Ascending aorta (tissue), 2 donors: Measurements from ENCODE around the gene TJAP1. TPM values are rescaled to one million over a fixed set of nuclear protein-coding genes. Genes with fewer than 3 reads are reported as not detected.

Experiments
- DNase-seq, 2 donors: peaks; one replicate each; pipeline ENCODE4 v3.0.0-alpha.2; 2019; ENCODE audit warnings: low spot score in 2 of 2
- H3K27ac ChIP-seq, 2 donors: fragments of 200-600 bp; sonication (generic); one replicate each; pipeline ENCODE4 v1.5.1; 2016 to 2017; ENCODE audit warnings: mild to moderate bottlenecking in 1 of 2
- H3K27me3 ChIP-seq: fragments of 200-600 bp; sonication (generic); one replicate; pipeline ENCODE4 v1.5.1; 2017
- H3K36me3 ChIP-seq, 2 donors: fragments of 200-600 bp; sonication (generic); one replicate each; pipeline ENCODE4 v1.5.1; 2016
- H3K4me1 ChIP-seq, 2 donors: fragments of 200-600 bp; sonication (generic); one replicate each; pipeline ENCODE4 v1.5.1; 2016 to 2017; ENCODE audit warnings: mild to moderate bottlenecking in 1 of 2
- H3K4me3 ChIP-seq, 2 donors: fragments of 200-600 bp; sonication (generic); one replicate each; pipeline ENCODE4 v1.5.1; 2016 to 2017; ENCODE audit warnings: mild to moderate bottlenecking in 1 of 2
- H3K9me3 ChIP-seq, 2 donors: fragments of 200-600 bp; sonication (generic); one replicate each; pipeline ENCODE4 v1.5.1; 2016
- intact Hi-C: fragments of 100-400 bp; cut with DNase I; formaldehyde crosslinking; loops from one replicate; pipeline ENCODE4 v1.15.1; 2023
- total RNA-seq: library from RNA; depleted of rRNA; stranded (reverse); fragments of >200 nt; gene quantifications from one replicate; pipeline ENCODE4 v1.1.0, GENCODE V29; 2016
- TF ChIP-seq, protein P1 (sequence below), 3 experiments: fragments of 200-600 bp in 2 of 3; fragments of 450-650 bp in 1 of 3; sonication (generic) in 2 of 3; IDR thresholded peaks; one replicate each; pipeline ENCODE4 v1.5.1; 2016 to 2019; ENCODE audit warnings: antibody characterized with exemption in 3 of 3, mild to moderate bottlenecking in 1 of 3, moderate library complexity in 1 of 3

TJAP1 gene
- total RNA-seq, 1 donor from 2014 or later = 71.6 TPM

DNA sequence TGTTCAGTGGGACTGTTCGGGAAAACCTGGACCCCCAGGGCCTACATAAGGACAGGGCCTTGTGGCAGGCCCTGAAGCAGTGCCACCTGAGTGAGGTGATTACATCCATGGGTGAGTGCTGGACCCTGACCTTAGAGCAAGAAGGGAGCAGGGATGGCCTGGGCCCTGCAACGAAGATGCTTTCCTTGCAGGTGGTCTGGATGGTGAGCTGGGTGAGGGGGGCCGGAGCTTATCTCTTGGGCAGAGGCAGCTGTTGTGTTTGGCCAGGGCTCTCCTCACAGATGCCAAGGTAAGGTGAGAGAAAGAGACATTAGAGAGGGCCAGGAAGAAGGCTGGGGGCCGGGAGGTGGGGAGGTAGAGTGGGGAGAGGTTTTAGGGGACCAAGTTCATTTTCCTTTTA lies 28.5 kb upstream of the TJAP1 start:
- no peak overlapping the region for H3K4me3 ChIP-seq
- H3K4me1 ChIP-seq = no peaks in the 10 kb centered on the region
- no peak overlapping the region for H3K27ac ChIP-seq
- TF ChIP-seq, protein P1, sequence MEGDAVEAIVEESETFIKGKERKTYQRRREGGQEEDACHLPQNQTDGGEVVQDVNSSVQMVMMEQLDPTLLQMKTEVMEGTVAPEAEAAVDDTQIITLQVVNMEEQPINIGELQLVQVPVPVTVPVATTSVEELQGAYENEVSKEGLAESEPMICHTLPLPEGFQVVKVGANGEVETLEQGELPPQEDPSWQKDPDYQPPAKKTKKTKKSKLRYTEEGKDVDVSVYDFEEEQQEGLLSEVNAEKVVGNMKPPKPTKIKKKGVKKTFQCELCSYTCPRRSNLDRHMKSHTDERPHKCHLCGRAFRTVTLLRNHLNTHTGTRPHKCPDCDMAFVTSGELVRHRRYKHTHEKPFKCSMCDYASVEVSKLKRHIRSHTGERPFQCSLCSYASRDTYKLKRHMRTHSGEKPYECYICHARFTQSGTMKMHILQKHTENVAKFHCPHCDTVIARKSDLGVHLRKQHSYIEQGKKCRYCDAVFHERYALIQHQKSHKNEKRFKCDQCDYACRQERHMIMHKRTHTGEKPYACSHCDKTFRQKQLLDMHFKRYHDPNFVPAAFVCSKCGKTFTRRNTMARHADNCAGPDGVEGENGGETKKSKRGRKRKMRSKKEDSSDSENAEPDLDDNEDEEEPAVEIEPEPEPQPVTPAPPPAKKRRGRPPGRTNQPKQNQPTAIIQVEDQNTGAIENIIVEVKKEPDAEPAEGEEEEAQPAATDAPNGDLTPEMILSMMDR (IDR thresholded peaks at IDR 0.05) = no peak
- intact Hi-C loops = no loop called here
- H3K9me3 ChIP-seq = no peaks in the 10 kb centered on the region
- H3K36me3 ChIP-seq = peaks cover 57 to 79% of the 10 kb centered on the region in 2 donors
- no peaks in the 10 kb centered on the region for H3K27me3 ChIP-seq
- DNase-seq = no peak

DNA sequence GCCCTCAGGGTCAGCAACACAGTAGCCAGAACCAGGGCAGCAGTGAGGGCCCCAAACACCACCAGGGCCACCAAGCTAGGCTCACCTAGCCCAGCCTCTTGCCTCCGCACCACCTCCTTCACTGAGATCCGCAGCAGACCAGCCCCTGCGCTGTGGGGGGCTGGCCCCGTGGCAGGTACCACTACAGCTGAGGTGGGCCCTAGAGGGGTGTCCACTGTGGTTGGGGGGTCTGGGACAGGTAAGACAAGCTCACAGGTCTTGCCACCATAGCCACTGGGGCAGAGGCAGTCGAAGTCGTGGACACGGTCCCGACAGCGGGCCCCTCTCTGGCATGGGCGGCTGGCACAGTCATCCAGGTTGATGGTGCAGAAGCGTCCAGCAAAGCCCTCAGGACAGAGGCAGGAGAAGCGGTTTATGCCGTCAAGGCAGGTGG lies 26.7 kb upstream of the TJAP1 start:
- TF ChIP-seq, protein P1 (IDR thresholded peaks at IDR 0.05) = no peak
- Histone ChIP-seq H3K4me1 (peaks cover 0 to 7% of the 10 kb centered on the region in 2 donors), H3K36me3 (peaks cover 40 to 61% of the 10 kb centered on the region in 2 donors), H3K27me3 (peaks cover 2% of the 10 kb centered on the region), H3K9me3 (no peaks in the 10 kb centered on the region), H3K27ac (no peak overlapping the region), H3K4me3 (no peak overlapping the region)
- no peak for DNase-seq
- intact Hi-C loops = no loop called here

DNA sequence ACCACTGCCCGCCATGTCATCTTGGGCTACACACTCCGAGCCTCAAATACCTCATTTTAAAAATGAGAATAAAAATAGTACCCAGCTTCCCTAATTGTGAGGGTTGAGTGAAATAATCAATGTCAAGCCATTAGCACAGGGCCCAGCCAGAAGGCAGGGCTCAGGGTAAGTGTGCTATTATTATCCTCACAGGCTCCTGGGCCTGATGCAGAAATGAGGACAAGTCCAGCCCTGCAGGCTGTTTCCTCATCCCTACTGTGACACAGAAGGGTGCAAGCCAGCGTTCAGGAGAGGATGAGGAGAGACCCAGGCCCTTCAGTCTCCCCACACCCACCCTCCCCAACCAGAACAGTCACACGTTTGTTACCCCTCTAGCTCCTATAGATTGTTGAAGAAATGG lies 26.0 kb upstream of the TJAP1 start:
- Histone ChIP-seq H3K4me3 (no peak overlapping the region), H3K27ac (no peak overlapping the region), H3K4me1 (peaks cover 0 to 9% of the 10 kb centered on the region in 2 donors), H3K36me3 (peaks cover 34 to 55% of the 10 kb centered on the region in 2 donors), H3K9me3 (no peaks in the 10 kb centered on the region), H3K27me3 (peaks cover 5% of the 10 kb centered on the region)
- DNase-seq = no peak
- intact Hi-C loops = no loop called here
- TF ChIP-seq, protein P1 (IDR thresholded peaks at IDR 0.05) = no peak

DNA sequence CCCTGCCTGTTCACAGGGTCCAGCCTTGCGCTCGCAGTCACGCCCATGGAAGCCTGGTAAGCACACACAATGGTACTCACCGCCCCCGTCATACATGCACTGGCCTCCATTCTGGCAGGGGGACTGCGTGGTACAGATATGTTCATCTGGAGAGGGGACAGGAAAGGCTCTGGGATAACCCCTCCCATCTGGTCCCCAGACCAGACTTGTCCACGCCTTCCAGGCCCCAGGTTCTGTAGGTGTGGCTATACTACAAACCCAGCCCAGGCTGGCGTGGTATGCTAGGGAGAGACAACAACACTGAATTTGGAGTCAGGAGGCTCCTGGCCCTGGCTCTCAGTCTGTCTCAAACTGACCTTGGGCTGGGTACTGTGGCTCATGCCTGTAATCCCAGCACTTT lies 25.4 kb upstream of the TJAP1 start:
- H3K27me3 ChIP-seq = peaks cover 5% of the 10 kb centered on the region
- peaks cover 0 to 9% of the 10 kb centered on the region in 2 donors for H3K4me1 ChIP-seq
- peaks cover 31 to 50% of the 10 kb centered on the region in 2 donors for H3K36me3 ChIP-seq
- no peaks in the 10 kb centered on the region for H3K9me3 ChIP-seq
- DNase-seq = no peak
- H3K27ac ChIP-seq = no peak overlapping the region
- TF ChIP-seq, protein P1 (IDR thresholded peaks at IDR 0.05) = no peak
- H3K4me3 ChIP-seq = no peak overlapping the region
- intact Hi-C loops = no loop called here

DNA sequence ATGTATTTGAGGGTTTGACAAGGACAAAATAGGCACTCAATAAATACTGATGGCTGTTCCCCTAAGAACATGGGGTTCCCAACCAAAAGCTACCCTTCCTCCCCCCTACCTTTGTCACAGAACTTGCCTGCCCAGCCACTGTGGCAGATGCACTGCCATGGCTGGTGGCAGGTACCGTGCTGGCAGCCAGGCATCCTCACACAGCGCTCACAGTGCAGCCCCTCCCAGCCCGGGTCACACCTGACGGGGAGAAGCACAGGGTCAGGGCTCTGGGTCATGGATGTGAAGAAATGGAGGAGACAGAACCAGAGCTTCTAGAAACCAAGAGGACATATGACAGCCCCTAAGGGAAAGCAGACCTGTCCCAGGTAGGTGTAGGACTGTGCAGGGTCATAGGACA lies 24.5 kb upstream of the TJAP1 start:
- Histone ChIP-seq H3K9me3 (no peaks in the 10 kb centered on the region), H3K27ac (no peak overlapping the region), H3K4me1 (peaks cover 0 to 9% of the 10 kb centered on the region in 2 donors), H3K36me3 (peaks cover 21 to 40% of the 10 kb centered on the region in 2 donors), H3K4me3 (no peak overlapping the region), H3K27me3 (peaks cover 5% of the 10 kb centered on the region)
- TF ChIP-seq, protein P1 (IDR thresholded peaks at IDR 0.05) = no peak
- intact Hi-C loops = no loop called here
- no peak for DNase-seq

DNA sequence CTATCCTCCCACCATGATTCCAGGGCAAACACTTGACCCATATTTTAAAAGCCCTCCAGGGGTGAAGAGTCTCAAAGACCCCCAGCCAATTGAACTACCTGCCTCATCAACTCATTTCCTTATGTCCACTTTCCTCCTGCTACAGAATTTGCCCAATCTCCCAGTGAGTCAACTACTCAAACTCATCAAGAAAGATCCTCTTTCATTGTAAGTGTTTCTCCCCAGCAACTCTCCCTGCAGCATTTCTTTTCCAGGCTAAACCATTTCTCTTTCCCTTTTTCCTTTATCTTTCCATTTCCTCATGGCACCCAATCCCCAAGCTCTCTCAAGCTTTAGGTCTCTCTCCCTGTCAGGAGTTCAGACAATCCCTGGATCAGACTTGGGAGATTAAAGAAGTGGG lies 23.5 kb upstream of the TJAP1 start:
- intact Hi-C loops = loop anchor here (1.0 to 2.0 kb wide), 2 partner anchors 43 to 52 kb away; no protein-coding TSS in a partner anchor
- H3K27me3 ChIP-seq = peaks cover 5% of the 10 kb centered on the region
- DNase-seq = no peak
- peaks cover 17 to 31% of the 10 kb centered on the region in 2 donors for H3K36me3 ChIP-seq
- no peaks in the 10 kb centered on the region for H3K9me3 ChIP-seq
- H3K27ac ChIP-seq = no peak overlapping the region
- no peak overlapping the region for H3K4me3 ChIP-seq
- TF ChIP-seq, protein P1 (IDR thresholded peaks at IDR 0.05) = no peak
- H3K4me1 ChIP-seq = peaks cover 0 to 9% of the 10 kb centered on the region in 2 donors
